GM12875 (cell line): Measurements from ENCODE around the gene CEP19.
A peak's percentile ranks its signal among the peaks of the same experiment; 100 is the strongest.

Experiments
- H3K4me3 ChIP-seq: one replicate; pipeline ENCODE4 v1.5.1; 2011; ENCODE audit warnings: low read depth, low read length, control low read depth
- TF ChIP-seq, protein P1 (sequence below): IDR thresholded peaks from 2 replicates; pipeline ENCODE4 v1.5.1; 2011; ENCODE audit warnings: low read depth, mild to moderate bottlenecking, control low read depth, inconsistent platforms, low read length, moderate library complexity, borderline replicate concordance; ENCODE audit not compliant: insufficient read depth

The CEP19 gene

DNA sequence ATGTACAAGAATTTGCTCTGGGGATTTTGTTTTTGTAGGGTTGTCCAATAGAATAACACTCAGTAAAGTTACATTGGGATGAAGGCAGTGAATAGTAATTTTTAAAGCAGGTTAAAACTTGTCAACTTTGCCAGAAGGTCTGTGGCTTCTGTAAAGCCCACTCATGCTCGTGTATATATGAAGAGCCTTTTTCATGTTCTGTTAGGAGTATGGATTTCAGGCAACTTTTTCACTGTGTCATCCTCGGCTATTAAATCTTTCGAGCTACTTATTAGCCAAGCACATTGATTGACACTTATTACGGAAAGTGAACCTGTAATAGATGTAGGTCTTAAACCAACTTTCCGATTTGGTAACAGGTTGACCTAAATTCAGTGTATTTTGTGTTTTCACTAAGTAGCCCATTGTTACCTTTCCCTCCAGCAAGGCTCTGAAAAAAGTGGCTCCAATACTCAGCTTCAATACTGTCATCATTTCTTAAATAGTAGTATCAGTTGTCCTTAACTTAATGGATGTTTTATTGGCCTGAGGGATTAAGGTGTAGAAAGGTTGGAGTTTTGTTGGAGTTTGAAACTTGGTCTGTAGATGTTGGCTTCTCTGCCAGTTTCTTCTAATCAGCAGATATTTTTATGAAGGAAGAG lies 29.3 kb upstream of the CEP19 start:
- TF ChIP-seq, protein P1, sequence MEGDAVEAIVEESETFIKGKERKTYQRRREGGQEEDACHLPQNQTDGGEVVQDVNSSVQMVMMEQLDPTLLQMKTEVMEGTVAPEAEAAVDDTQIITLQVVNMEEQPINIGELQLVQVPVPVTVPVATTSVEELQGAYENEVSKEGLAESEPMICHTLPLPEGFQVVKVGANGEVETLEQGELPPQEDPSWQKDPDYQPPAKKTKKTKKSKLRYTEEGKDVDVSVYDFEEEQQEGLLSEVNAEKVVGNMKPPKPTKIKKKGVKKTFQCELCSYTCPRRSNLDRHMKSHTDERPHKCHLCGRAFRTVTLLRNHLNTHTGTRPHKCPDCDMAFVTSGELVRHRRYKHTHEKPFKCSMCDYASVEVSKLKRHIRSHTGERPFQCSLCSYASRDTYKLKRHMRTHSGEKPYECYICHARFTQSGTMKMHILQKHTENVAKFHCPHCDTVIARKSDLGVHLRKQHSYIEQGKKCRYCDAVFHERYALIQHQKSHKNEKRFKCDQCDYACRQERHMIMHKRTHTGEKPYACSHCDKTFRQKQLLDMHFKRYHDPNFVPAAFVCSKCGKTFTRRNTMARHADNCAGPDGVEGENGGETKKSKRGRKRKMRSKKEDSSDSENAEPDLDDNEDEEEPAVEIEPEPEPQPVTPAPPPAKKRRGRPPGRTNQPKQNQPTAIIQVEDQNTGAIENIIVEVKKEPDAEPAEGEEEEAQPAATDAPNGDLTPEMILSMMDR, result no peak
- peak overlapping the region; percentile 93 for H3K4me3 ChIP-seq

DNA sequence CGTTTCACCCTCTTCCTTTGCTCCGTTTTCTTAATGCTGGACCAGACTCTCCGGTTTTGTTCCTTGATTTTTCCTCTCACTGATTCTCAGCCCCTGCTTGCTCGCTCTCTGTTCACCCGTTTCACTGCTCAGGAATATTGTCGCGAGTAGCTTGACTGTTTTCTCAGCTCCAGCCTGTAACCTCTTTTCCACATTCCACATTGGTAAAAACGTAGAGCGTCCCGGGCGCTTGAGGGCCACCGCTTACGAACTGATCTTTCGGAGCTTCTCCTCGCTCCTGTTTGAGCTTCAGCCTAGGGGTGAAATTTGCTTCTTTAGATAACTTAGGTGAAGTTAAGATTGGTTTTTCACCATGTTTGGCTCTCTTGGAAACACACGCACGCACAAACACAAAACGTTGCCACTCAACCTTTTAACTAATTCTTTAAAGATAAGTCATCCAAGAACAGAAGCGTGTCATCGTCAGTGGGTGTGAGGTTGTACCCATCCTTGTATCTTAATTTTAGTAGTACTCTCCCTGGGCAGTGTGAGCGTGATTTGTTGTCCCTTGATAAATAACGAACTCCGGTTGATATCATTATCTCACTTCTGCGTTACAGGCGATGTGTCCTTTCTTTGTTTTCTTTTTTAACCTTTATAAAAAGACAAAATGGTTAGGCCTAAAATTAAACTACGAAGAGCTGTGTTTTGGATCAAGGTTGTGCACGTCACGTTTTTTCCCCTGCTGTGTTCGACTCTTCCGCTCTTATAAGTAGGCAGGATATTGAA lies 28.6 kb upstream of the CEP19 start:
- TF ChIP-seq, protein P1, result no peak
- peak overlapping the region; percentile 93 for H3K4me3 ChIP-seq

DNA sequence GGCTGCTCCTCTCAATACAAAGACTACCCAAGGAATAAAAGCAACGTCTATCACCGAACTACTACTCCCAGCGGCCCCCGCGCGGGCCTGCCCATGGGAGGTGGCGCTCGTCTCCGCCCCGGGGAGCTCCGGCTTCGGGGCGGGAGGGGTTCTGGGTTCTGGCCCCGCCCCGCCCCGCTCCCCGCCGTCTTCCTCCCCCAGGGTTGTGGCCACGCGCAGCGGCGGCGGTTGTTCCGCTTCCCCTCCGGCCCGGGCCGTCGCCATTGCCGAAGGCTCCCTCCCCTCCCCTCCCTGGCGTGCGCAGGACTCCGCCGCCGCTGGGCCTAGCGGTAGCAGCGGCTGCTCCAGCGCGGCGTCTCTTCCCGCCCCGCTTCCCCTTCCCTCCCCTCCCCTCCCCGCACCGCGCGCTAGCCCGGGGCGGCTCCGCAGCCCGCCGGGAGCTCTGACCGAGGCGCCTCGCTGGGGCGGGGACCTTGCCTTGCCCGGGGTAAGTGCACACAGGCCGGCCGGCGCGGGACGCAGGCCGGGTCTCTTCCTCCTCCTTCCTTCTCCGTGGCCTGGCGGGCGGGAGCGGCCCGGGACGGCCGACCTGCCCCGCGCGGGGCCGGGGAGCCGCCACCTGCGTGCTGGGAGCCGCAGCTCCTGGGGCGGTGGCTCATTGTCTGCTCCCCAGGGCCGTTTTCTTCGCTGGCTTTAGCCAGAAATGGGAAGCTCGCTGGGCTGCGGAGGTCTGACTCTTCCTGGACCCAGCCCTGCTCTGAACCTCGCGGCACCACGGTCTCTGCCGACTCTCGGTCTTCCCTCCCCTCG lies 27.8 kb upstream of the CEP19 start, which contains the start of gene PAK2:
TSS of gene PAK2 (plus strand) at position 187 of the 810 bp plus-strand sequence. CDS start 42,790 bp downstream, outside the sequence.
- peak within 1 kb of the TSS; percentile 93 for H3K4me3 ChIP-seq
- TF ChIP-seq, protein P1, result no peak

DNA sequence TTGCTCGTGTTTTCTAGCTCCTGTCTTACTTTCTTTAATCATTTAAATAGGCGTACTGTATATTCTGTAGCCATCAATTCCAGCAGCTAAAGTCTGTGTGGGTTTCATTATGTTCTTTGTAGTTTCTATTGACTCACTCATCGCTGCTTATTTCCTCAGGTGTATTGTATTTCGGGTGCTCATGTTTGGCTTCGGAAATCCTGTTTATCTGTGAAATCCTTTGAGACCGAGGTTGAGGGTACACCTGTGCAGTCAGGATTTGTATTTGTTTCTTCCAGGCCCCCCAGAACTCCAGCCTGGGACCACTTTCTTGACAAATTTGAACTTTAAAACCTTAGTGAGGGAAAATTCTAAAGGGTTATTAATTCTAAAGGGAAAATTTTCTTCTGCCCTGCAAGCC lies 25.6 kb upstream of the CEP19 start:
- TF ChIP-seq, protein P1, result no peak
- H3K4me3 ChIP-seq, result no peak overlapping the region

DNA sequence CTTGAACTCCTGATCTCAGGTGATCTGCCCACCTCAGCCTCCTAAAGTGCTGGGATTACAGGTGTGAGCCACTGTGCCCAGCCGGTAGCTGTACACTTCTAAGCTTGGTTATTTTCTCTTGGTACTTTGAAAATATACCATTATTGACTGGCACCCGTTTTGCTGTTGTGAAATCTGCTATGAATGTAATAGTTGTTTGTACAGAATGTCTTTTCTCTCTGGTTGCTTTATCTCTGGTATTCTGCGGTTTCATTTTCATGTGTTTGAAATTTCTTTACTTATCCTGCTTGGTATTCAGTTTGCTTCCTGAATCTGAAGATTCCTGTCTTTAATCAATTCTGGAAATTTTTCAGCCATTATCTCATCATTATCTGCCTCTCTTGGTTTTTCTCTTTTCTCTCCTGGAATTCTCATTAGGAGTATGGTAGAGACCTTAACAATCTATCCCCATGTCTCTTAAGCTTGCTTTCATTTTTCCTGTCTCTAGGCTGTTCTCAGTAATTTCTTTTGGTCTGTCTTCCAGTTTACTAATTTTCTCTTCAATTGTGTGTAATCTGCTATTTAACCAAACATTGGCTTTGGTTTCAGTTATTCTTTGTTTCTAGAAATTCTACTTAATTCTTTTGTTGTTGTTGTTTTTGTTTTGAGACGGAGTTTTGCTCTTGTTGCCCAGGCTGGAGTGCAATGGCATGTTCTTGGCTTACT lies 24.8 kb upstream of the CEP19 start:
- H3K4me3 ChIP-seq, result no peak overlapping the region
- TF ChIP-seq, protein P1, result no peak

DNA sequence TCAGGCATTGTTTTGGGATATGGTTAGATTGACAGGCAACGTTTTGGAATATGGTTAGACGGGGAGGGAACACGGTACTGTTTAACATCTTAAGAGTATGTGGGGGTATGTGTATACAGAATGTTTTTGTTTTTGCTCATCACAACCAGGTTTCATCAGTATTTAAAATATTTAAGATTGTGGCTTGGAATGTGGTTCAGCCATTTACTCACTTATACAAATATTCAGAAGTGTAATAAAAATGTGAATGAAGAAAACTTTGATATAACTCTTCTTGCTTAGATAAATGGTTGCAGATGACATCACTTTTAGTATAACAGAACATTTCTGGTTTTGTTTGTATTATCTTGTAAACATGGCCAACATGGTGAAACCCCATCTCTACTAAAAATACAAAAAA lies 23.7 kb upstream of the CEP19 start:
- TF ChIP-seq, protein P1, result no peak
- H3K4me3 ChIP-seq, result no peak overlapping the region
